Activated CD4-positive, alpha-beta T cell treated with anti-CD3 and anti-CD28 coated beads, Interleukin-2, amount 50 U/mL, for 16 hours (primary cell): ENCODE results near the gene MIS18A.
A peak's percentile ranks its signal among the peaks of the same experiment; 100 is the strongest.

Experiments used
- DNase-seq: peaks from one replicate; pipeline ENCODE4 v3.0.0-alpha.2; 2020

The MIS18A gene

GRCh38 chr21:32249511-32250280 lies 29.2 kb downstream of the MIS18A start:
- DNase-seq: no peak

GRCh38 chr21:32248571-32249461 lies 30.0 kb downstream of the MIS18A start:
- no peak for DNase-seq

- no peak for DNase-seq
Measured at GRCh38 chr21:32246571-32247140, 32.2 kb downstream of the MIS18A start.

- DNase-seq: no peak
Measured at GRCh38 chr21:32245971-32246370, 32.9 kb downstream of the MIS18A start.

- DNase-seq: peak; percentile 51
Measured at GRCh38 chr21:32240851-32241687, 37.8 kb downstream of the MIS18A start.

GRCh38 chr21:32239551-32239950 lies 39.3 kb downstream of the MIS18A start:
- DNase-seq: no peak

GRCh38 chr21:32238063-32238462 lies 40.8 kb downstream of the MIS18A start:
- no peak for DNase-seq

- no peak for DNase-seq
Measured at GRCh38 chr21:32237021-32237420, 41.8 kb downstream of the MIS18A start.

- no peak for DNase-seq
Measured at GRCh38 chr21:32233722-32234301, 45.0 kb downstream of the MIS18A start.

- no peak for DNase-seq
Measured at GRCh38 chr21:32233055-32233546, 45.7 kb downstream of the MIS18A start.

- DNase-seq: no peak
Measured at GRCh38 chr21:32226444-32226843, 52.4 kb downstream of the MIS18A start.
